ENCODE results near the gene CACNA1C. TPM values are rescaled to one million over a fixed set of nuclear protein-coding genes. Genes with fewer than 3 reads are reported as not detected.
A peak's percentile ranks its signal among the peaks of the same experiment; 100 is the strongest.

Gene CACNA1C
- total and polyA plus RNA-seq, 4 donors = 14.8 to 22.2 (median 18.3) TPM

DNA sequence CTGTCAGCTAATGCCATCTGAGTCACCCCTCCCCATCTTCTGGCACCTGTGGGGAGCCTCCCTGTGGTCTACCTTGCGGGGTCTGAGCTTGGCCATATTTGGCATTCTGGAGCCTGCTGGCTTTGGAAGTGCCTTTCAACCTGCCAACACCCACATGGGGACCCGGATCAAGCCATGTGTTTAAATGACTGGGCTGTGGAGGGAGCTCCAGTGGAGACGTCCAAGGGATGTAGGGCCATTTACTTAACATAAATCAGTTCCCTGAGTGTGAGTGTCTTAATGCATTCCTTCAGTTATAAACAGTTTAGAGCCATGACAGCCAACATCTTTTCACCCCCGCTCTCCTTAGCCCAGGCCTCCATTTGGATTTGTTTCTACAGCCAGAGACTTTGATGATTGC, 22.0 kb downstream of the CACNA1C start:
- Histone ChIP-seq H3K4me1 (ENCODE audit: control insufficient read depth, insufficient read depth, low read length) (peaks cover 13% of the 10 kb centered on the region), H3K4me3 (ENCODE audit: low read depth, low read length) (no peak overlapping the region), H3K27me3 (ENCODE audit: control insufficient read depth, insufficient read depth, low read length) (no peaks in the 10 kb centered on the region), H3K9me3 (ENCODE audit: control insufficient read depth, insufficient read depth, low read length) (peaks cover 6% of the 10 kb centered on the region), H3K36me3 (ENCODE audit: control insufficient read depth, insufficient read depth, low read length) (no peaks in the 10 kb centered on the region), H3K27ac (ENCODE audit: low read depth, low read length) (no peak overlapping the region)
- DNase-seq (ENCODE audit: low read depth in 4 of 6, low spot score in 6 of 6) = no peak
- WGBS (ENCODE audit: insufficient coverage) = 100% methylated on average over 1 of the region's 4 CpGs

- Histone ChIP-seq H3K27ac (ENCODE audit: low read depth, low read length) (peak overlapping the region; percentile 47), H3K27me3 (ENCODE audit: control insufficient read depth, insufficient read depth, low read length) (no peaks in the 10 kb centered on the region), H3K4me1 (ENCODE audit: control insufficient read depth, insufficient read depth, low read length) (peaks cover 13% of the 10 kb centered on the region), H3K9me3 (ENCODE audit: control insufficient read depth, insufficient read depth, low read length) (peaks cover under 1% of the 10 kb centered on the region), H3K4me3 (ENCODE audit: low read depth, low read length) (no peak overlapping the region), H3K36me3 (ENCODE audit: control insufficient read depth, insufficient read depth, low read length) (no peaks in the 10 kb centered on the region)
- WGBS (ENCODE audit: insufficient coverage) = 70% methylated on average over 9 of the region's 9 CpGs
- no peak for DNase-seq (ENCODE audit: low read depth in 4 of 6, low spot score in 6 of 6)
Observed at GRCh38 chr12:2075508-2076195, 22.9 kb downstream of the CACNA1C start.

- peak in 2 of 6 donors; percentile 19 to 53 for DNase-seq (ENCODE audit: low read depth in 4 of 6, low spot score in 6 of 6)
Observed at GRCh38 chr12:2076196-2076570, 23.4 kb downstream of the CACNA1C start.

GRCh38 chr12:2076728-2077127, 23.9 kb downstream of the CACNA1C start:
- H3K9me3 ChIP-seq (ENCODE audit: control insufficient read depth, insufficient read depth, low read length) = peaks cover 2% of the 10 kb centered on the region
- H3K27me3 ChIP-seq (ENCODE audit: control insufficient read depth, insufficient read depth, low read length) = no peaks in the 10 kb centered on the region
- DNase-seq (ENCODE audit: low read depth in 4 of 6, low spot score in 6 of 6) = no peak
- H3K36me3 ChIP-seq (ENCODE audit: control insufficient read depth, insufficient read depth, low read length) = no peaks in the 10 kb centered on the region
- H3K27ac ChIP-seq (ENCODE audit: low read depth, low read length) = peak overlapping the region; percentile 43
- WGBS (ENCODE audit: insufficient coverage) = 84% methylated on average over 8 of the region's 10 CpGs
- H3K4me1 ChIP-seq (ENCODE audit: control insufficient read depth, insufficient read depth, low read length) = peaks cover 13% of the 10 kb centered on the region
- no peak overlapping the region for H3K4me3 ChIP-seq (ENCODE audit: low read depth, low read length)

More at GRCh38 chr12:2076196-2076570, 23.4 kb downstream of the CACNA1C start:
- 33% methylated on average over 6 of the region's 9 CpGs for WGBS (ENCODE audit: insufficient coverage)
- H3K36me3 ChIP-seq (ENCODE audit: control insufficient read depth, insufficient read depth, low read length) = no peaks in the 10 kb centered on the region
- no peak overlapping the region for H3K4me3 ChIP-seq (ENCODE audit: low read depth, low read length)
- peak overlapping the region; percentile 47 for H3K27ac ChIP-seq (ENCODE audit: low read depth, low read length)
- peaks cover 2% of the 10 kb centered on the region for H3K9me3 ChIP-seq (ENCODE audit: control insufficient read depth, insufficient read depth, low read length)
- peaks cover 13% of the 10 kb centered on the region for H3K4me1 ChIP-seq (ENCODE audit: control insufficient read depth, insufficient read depth, low read length)
- H3K27me3 ChIP-seq (ENCODE audit: control insufficient read depth, insufficient read depth, low read length) = no peaks in the 10 kb centered on the region

DNA sequence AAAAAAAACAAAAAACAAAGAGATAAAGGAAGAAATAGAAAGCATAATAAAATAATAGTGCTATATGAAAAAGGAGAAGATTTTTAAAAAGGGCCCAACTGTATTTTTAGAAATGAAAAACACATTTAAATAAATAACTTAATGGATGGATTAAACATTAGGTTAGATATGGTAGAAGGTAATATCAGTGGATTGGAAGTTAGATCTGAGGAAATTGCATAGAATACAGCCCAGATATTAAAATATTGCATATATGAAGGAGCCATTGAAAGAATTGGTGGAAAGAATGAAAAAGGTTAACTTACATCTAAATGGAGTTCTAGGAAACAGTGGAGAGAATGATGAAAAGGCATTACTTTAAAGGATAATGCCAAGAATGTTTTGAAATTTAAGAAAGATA, 27.8 kb downstream of the CACNA1C start:
- H3K36me3 ChIP-seq (ENCODE audit: control insufficient read depth, insufficient read depth, low read length) = no peaks in the 10 kb centered on the region
- H3K9me3 ChIP-seq (ENCODE audit: control insufficient read depth, insufficient read depth, low read length) = peaks cover 2% of the 10 kb centered on the region
- H3K27ac ChIP-seq (ENCODE audit: low read depth, low read length) = no peak overlapping the region
- no peak overlapping the region for H3K4me3 ChIP-seq (ENCODE audit: low read depth, low read length)
- H3K27me3 ChIP-seq (ENCODE audit: control insufficient read depth, insufficient read depth, low read length) = no peaks in the 10 kb centered on the region
- peaks cover 9% of the 10 kb centered on the region for H3K4me1 ChIP-seq (ENCODE audit: control insufficient read depth, insufficient read depth, low read length)
- no peak for DNase-seq (ENCODE audit: low read depth in 4 of 6, low spot score in 6 of 6)

DNA sequence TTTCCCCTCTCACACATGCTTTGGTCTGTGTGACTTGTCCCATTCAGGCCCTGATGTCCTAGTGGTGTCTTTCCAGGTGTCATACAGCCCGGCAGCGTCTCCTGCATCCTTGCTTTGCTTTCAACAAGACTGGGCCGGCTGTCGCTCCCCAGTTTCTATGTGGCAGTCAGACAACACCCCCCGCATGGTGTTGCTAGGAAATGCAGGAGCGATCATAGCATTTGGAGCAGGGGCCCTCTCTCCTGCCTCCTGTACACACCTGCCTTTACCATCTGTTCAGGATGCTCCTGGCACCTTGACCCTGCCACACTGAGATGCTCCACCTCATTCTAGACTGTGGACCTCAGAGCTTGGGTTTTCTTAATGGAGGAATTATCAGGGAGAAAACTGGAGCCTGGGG, 29.5 kb downstream of the CACNA1C start:
- H3K36me3 ChIP-seq (ENCODE audit: control insufficient read depth, insufficient read depth, low read length) = no peaks in the 10 kb centered on the region
- H3K27ac ChIP-seq (ENCODE audit: low read depth, low read length) = no peak overlapping the region
- no peak overlapping the region for H3K4me3 ChIP-seq (ENCODE audit: low read depth, low read length)
- 64% methylated on average over 6 of the region's 6 CpGs for WGBS (ENCODE audit: insufficient coverage)
- H3K27me3 ChIP-seq (ENCODE audit: control insufficient read depth, insufficient read depth, low read length) = no peaks in the 10 kb centered on the region
- H3K9me3 ChIP-seq (ENCODE audit: control insufficient read depth, insufficient read depth, low read length) = peaks cover 2% of the 10 kb centered on the region
- peaks cover 7% of the 10 kb centered on the region for H3K4me1 ChIP-seq (ENCODE audit: control insufficient read depth, insufficient read depth, low read length)
- no peak for DNase-seq (ENCODE audit: low read depth in 4 of 6, low spot score in 6 of 6)

DNA sequence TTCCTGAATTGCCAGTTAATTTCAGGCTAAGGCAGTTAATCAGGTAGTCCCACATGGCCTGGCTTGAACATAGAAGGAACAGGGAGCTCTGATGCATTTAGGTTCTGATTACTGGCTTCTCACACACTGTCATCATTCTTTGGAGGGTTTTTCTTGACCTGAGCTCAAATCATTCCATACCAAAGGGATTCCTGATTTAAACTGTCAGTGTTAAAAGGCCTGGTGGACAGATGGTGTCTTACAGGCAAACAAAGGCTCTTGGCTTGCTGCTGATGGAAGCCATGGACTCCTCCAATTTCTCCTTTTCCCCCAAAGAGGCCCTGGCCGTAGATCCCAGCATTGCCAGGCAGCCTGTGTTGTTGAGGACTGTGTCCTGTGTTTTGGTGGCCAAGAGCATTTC, 30.2 kb downstream of the CACNA1C start:
- no peaks in the 10 kb centered on the region for H3K27me3 ChIP-seq (ENCODE audit: control insufficient read depth, insufficient read depth, low read length)
- no CpG with 5 or more reads among the region's 1 CpG for WGBS (ENCODE audit: insufficient coverage)
- no peak overlapping the region for H3K27ac ChIP-seq (ENCODE audit: low read depth, low read length)
- H3K36me3 ChIP-seq (ENCODE audit: control insufficient read depth, insufficient read depth, low read length) = no peaks in the 10 kb centered on the region
- peaks cover 2% of the 10 kb centered on the region for H3K9me3 ChIP-seq (ENCODE audit: control insufficient read depth, insufficient read depth, low read length)
- H3K4me3 ChIP-seq (ENCODE audit: low read depth, low read length) = no peak overlapping the region
- DNase-seq (ENCODE audit: low read depth in 4 of 6, low spot score in 6 of 6) = peak in 2 of 6 donors; percentile 27 to 39
- H3K4me1 ChIP-seq (ENCODE audit: control insufficient read depth, insufficient read depth, low read length) = peaks cover 7% of the 10 kb centered on the region

- no CpG with 5 or more reads among the region's 1 CpG for WGBS (ENCODE audit: insufficient coverage)
- Histone ChIP-seq H3K27ac (ENCODE audit: low read depth, low read length) (no peak overlapping the region), H3K4me1 (ENCODE audit: control insufficient read depth, insufficient read depth, low read length) (peaks cover 7% of the 10 kb centered on the region), H3K9me3 (ENCODE audit: control insufficient read depth, insufficient read depth, low read length) (peaks cover 2% of the 10 kb centered on the region), H3K27me3 (ENCODE audit: control insufficient read depth, insufficient read depth, low read length) (no peaks in the 10 kb centered on the region), H3K36me3 (ENCODE audit: control insufficient read depth, insufficient read depth, low read length) (no peaks in the 10 kb centered on the region), H3K4me3 (ENCODE audit: low read depth, low read length) (no peak overlapping the region)
- no peak for DNase-seq (ENCODE audit: low read depth in 4 of 6, low spot score in 6 of 6)
Observed at GRCh38 chr12:2083561-2083960, 30.8 kb downstream of the CACNA1C start.

DNA sequence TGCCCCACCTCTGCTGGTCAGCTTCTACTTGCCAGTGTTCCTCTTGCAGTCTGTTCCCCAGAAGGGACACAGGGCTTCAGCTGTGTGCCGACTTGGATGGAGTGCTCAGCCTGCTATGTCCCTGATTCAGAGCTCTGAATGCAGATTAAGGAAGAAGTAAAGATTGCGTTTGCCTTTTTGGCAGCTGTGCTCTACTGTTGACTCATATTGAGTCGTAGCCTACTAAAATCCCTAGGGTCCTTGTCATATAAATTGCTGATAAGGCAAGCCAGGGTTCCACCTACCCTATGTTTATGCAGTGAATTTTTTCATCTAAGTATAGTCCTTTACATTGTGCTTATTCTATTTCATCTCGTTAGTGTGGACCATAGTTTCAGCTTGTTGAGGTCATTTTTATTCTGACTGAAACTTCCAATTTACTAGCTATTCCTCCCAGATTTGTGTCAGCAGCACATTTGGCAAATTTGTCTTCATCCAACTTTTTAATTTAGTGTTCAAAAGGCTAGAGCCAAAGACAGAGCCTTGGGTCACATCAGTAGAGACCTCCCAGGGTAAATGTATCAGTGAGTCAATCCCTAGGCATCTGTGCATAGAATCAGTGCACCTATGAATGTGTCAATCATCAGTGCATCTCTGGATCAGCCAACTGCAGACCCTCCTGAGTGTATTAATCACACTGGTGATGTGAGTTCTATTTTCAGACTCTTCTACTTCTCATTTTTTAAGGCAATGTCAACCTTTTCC, 31.9 kb downstream of the CACNA1C start:
- Histone ChIP-seq H3K27ac (ENCODE audit: low read depth, low read length) (no peak overlapping the region), H3K9me3 (ENCODE audit: control insufficient read depth, insufficient read depth, low read length) (peaks cover 2% of the 10 kb centered on the region)

GRCh38 chr12:2092354-2092753, 39.6 kb downstream of the CACNA1C start:
- 89% methylated on average over 3 of the region's 5 CpGs for WGBS (ENCODE audit: insufficient coverage)
- no peaks in the 10 kb centered on the region for H3K27me3 ChIP-seq (ENCODE audit: control insufficient read depth, insufficient read depth, low read length)
- H3K4me3 ChIP-seq (ENCODE audit: low read depth, low read length) = no peak overlapping the region
- no peaks in the 10 kb centered on the region for H3K9me3 ChIP-seq (ENCODE audit: control insufficient read depth, insufficient read depth, low read length)
- H3K36me3 ChIP-seq (ENCODE audit: control insufficient read depth, insufficient read depth, low read length) = no peaks in the 10 kb centered on the region
- H3K4me1 ChIP-seq (ENCODE audit: control insufficient read depth, insufficient read depth, low read length) = no peaks in the 10 kb centered on the region
- no peak overlapping the region for H3K27ac ChIP-seq (ENCODE audit: low read depth, low read length)
- no peak for DNase-seq (ENCODE audit: low read depth in 4 of 6, low spot score in 6 of 6)

More for the DNA sequence above, 31.9 kb downstream of the CACNA1C start:
- H3K4me1 ChIP-seq (ENCODE audit: control insufficient read depth, insufficient read depth, low read length) = peaks cover 7% of the 10 kb centered on the region
- H3K36me3 ChIP-seq (ENCODE audit: control insufficient read depth, insufficient read depth, low read length) = no peaks in the 10 kb centered on the region
- H3K4me3 ChIP-seq (ENCODE audit: low read depth, low read length) = no peak overlapping the region
- no peaks in the 10 kb centered on the region for H3K27me3 ChIP-seq (ENCODE audit: control insufficient read depth, insufficient read depth, low read length)
- no peak for DNase-seq (ENCODE audit: low read depth in 4 of 6, low spot score in 6 of 6)
- 75% methylated on average over 2 of the region's 4 CpGs for WGBS (ENCODE audit: insufficient coverage)
